ENCODE results near the gene LIN52. TPM values are rescaled to one million over a fixed set of nuclear protein-coding genes. Genes with fewer than 3 reads are reported as not detected.

LIN52 gene
- total RNA-seq, 1 experiment from 2014 or later: 6.7 TPM

GRCh38 chr14:74203639-74204038 lies 118.9 kb downstream of the LIN52 start:
- H3K36me3 ChIP-seq (ENCODE audit: control insufficient read depth, insufficient read depth, low read length): no peaks in the 10 kb centered on the region
- H3K4me3 ChIP-seq (ENCODE audit: low read depth in 2 of 2, low read length in 2 of 2): no peak overlapping the region
- no peaks in the 10 kb centered on the region for H3K9me3 ChIP-seq (ENCODE audit: control insufficient read depth, insufficient read depth, low read depth, low read length)
- no peak overlapping the region for H3K27ac ChIP-seq (ENCODE audit: low read length)
- no peak for TF ChIP-seq REST (IDR thresholded peaks at IDR 0.05; ENCODE audit: insufficient read depth in 1 of 2, low read depth in 2 of 2, low read length in 1 of 2)
- no peak for TF ChIP-seq TCF7L2 (IDR thresholded peaks at IDR 0.05; ENCODE audit: low read depth, low read length)
- H3K4me1 ChIP-seq (ENCODE audit: control insufficient read depth, insufficient read depth, low read length): no peaks in the 10 kb centered on the region
- no peak for DNase-seq (ENCODE audit: low read depth, low spot score)
- no TSS peak for BruUV-seq (replicated peaks)
- in situ Hi-C loops (cut with HindIII; ENCODE audit: low pct_unique_long_range_greater_than_20kb, low sequenced_read_pairs): no loop called here
- CTCF ChIA-PET: no interaction called here
- intact Hi-C loops (cut with micrococcal nuclease; ENCODE audit: unreplicated experiment): no loop called here
- POLR2A ChIA-PET: no interaction called here
- no peaks in the 10 kb centered on the region for H3K27me3 ChIP-seq (ENCODE audit: control insufficient read depth, insufficient read depth, low read length)
- no peak for ATAC-seq

DNA sequence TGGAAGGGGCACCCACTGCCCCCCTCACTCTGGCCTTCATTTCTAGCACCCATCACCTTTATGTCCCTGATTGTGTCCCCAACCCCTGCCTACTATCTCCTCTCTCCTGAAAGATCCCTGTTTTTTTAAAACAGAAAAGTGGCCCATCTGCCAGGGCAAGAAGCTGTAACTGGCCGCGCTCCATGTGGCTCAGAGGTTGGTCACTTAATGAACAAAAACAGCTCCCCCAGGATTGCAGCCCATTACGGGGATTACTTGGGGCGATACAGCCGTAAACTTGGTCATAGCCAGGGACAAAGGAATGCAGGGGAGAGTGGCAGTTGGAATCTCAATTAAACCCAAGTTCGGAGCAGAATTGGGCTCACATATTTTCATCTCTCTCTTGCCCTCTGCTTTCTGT lies 119.7 kb downstream of the LIN52 start:
- ATAC-seq (no peak), DNase-seq (ENCODE audit: low read depth, low spot score) (no peak)
- CTCF ChIA-PET: no interaction called here
- H3K36me3 ChIP-seq (ENCODE audit: control insufficient read depth, insufficient read depth, low read length): no peaks in the 10 kb centered on the region
- in situ Hi-C loops (cut with HindIII; ENCODE audit: low pct_unique_long_range_greater_than_20kb, low sequenced_read_pairs): no loop called here
- no peaks in the 10 kb centered on the region for H3K9me3 ChIP-seq (ENCODE audit: control insufficient read depth, insufficient read depth, low read depth, low read length)
- POLR2A ChIA-PET: no interaction called here
- no peaks in the 10 kb centered on the region for H3K4me1 ChIP-seq (ENCODE audit: control insufficient read depth, insufficient read depth, low read length)
- intact Hi-C loops (cut with micrococcal nuclease; ENCODE audit: unreplicated experiment): no loop called here
- H3K27me3 ChIP-seq (ENCODE audit: control insufficient read depth, insufficient read depth, low read length): no peaks in the 10 kb centered on the region
- BruUV-seq (replicated peaks): no TSS peak
- no peak overlapping the region for H3K27ac ChIP-seq (ENCODE audit: low read length)
- TF ChIP-seq TCF7L2 (IDR thresholded peaks at IDR 0.05; ENCODE audit: low read depth, low read length) (no peak), POLR2AphosphoS5 (IDR thresholded peaks at IDR 0.05; ENCODE audit: low read depth, low read length) (no peak), CTCF (IDR thresholded peaks at IDR 0.05) (no peak), SIN3A (IDR thresholded peaks at IDR 0.05; ENCODE audit: borderline replicate concordance, insufficient read depth, low read depth, low read length) (no peak), REST (IDR thresholded peaks at IDR 0.05; ENCODE audit: insufficient read depth in 1 of 2, low read depth in 2 of 2, low read length in 1 of 2) (no peak)
- H3K4me3 ChIP-seq (ENCODE audit: low read depth in 2 of 2, low read length in 2 of 2): no peak overlapping the region

Data from Panc1 (cell line).